Muscle of back (tissue), 13 donors: ENCODE results near the gene STAG2. TPM values are rescaled to one million over a fixed set of nuclear protein-coding genes. Genes with fewer than 3 reads are reported as not detected.
"Not testable (repeated sequence)": the region's sequence is repeated elsewhere in the genome, so short reads cannot be mapped to it uniquely, and the experiment has no call there.

Source experiments
- DNase-seq, 3 donors: peaks; one replicate each; pipeline versions ENCODE4 v3.0.0 to v3.0.0-alpha.2; 2013
- long read RNA-seq, 9 donors: transcript quantifications; one replicate each; lab custom pipeline, GENCODE V29; 2026
- polyA plus RNA-seq, 10 donors: library from polyadenylated mRNA; unstranded; fragments of 120-200 nt; gene quantifications; one replicate each; pipeline ENCODE4 v1.2.1, GENCODE V29; 2013; ENCODE audit not compliant: insufficient read length in 10 of 10

STAG2 gene
- polyA plus RNA-seq, result 10 to 100 TPM; 59.0 to 98.0 (median 74.6) TPM
- long read RNA-seq, donor 1, full-length matches to known transcripts, result 2 of 7 reads
- long read RNA-seq, donor 1, partial matches to known transcripts, result 5 of 7 reads
- long read RNA-seq, donor 1, other reads (novel, unspliced or antisense), result 0 of 7 reads
- long read RNA-seq, donor 2, full-length matches to known transcripts, result 1 of 1 reads
- long read RNA-seq, donor 2, partial matches to known transcripts, result 0 of 1 reads
- long read RNA-seq, donor 2, other reads (novel, unspliced or antisense), result 0 of 1 reads
- long read RNA-seq, donor 3, result 0 reads
- long read RNA-seq, donor 4, full-length matches to known transcripts, result 1 of 1 reads
- long read RNA-seq, donor 4, partial matches to known transcripts, result 0 of 1 reads
- long read RNA-seq, donor 4, other reads (novel, unspliced or antisense), result 0 of 1 reads
- long read RNA-seq, donor 5, result 0 reads
- long read RNA-seq, donor 6, full-length matches to known transcripts, result 1 of 28 reads
- long read RNA-seq, donor 6, partial matches to known transcripts, result 27 of 28 reads
- long read RNA-seq, donor 6, other reads (novel, unspliced or antisense), result 0 of 28 reads
- long read RNA-seq, donor 7, partial matches to known transcripts, result 0 of 1 reads
- long read RNA-seq, donor 7, other reads (novel, unspliced or antisense), result 0 of 1 reads
- long read RNA-seq, donor 8, partial matches to known transcripts, result 7 of 7 reads
- long read RNA-seq, donor 8, other reads (novel, unspliced or antisense), result 0 of 7 reads
- long read RNA-seq, donor 9, result 0 reads

DNA sequence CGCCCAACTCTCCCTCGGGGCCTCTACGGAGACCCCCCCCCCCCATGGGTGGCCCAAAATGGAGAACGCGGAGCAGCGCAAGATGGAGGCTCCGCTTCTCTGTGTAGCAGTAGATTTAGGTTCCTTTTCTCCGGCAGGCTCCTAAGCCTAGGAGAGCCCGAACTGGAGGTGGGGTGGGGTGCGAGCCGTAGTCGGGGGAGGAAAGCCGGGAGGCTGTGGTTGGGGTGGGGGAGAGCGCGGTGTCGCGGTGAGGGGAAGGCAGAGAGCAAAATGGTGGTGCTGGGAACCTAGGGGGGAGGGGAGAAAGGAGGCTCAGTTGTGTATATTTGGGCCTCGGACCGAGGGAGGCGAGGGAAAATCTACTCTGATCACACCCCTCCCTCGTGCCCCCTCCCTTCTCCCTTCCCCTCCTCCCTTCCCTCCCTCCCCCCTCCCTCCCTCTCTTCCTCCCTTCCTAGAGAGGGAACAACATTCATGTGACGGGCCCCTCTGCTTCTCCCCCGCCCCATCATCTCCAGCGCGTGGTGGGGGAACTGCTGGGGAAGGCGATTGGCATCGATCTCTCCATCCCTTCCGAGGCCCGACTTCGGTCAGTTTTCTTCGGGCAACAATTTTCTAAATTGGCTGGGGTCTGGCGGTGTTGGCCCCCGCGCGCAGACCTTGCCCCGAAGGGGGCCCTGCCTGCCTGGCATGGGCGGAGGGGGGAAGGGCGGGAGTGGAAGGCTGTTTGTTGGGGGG is at the start of gene STAG2:
TSS of gene STAG2 (plus strand) at position 439 of the 738 bp plus-strand sequence. CDS start 60,922 bp downstream, outside the sequence.
- peak; percentile 89 to 92 (median 91) for DNase-seq

DNA sequence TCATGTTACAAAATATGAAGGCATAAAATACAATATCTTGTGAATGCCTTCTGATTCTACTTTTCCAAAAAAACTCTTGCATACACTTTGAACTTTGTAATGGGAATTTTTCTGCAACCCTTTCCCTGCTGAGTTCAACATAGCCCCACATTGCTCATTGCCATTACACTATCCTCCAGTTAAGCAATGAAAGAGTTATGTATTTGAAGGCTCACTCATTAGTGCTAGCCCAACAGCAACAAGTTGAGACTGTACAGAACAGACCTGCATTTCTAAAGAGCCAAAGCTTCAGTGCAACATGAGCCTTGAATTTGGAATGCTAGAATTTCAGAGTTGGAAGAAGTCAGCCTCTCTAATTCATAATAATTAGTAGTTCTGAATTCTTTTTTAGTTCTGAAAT is 44.4 kb upstream of the STAG2 start:
- DNase-seq, result no peak

DNA sequence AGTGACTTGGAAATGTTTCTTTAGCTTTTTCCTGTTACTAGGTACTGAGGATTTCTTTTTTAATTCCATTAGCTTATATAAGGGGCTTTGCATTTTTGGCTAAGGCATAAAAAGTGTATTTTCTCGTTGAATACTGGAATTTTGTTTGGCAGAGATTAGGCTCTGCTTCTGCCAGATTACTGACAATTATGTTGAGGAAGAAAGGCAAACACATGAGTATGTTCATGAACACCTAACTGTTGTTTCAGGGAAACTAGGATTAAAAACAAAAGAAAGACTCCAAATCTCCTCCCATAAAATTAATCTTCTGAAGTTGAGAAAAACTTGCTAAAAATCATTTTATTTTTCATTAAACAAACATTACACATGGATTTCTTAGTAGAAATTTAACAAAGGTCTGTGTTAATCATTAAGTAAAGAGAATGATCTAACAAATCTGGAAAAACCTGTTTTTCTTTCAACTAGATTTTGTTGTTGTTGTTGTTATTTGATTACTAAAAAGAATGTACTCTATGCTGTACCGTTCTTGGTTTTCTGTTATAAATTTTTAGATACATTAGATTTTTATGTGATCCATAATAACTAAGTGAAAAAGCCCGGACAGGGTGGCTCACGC is 43.3 kb upstream of the STAG2 start:
- DNase-seq, result no peak

DNA sequence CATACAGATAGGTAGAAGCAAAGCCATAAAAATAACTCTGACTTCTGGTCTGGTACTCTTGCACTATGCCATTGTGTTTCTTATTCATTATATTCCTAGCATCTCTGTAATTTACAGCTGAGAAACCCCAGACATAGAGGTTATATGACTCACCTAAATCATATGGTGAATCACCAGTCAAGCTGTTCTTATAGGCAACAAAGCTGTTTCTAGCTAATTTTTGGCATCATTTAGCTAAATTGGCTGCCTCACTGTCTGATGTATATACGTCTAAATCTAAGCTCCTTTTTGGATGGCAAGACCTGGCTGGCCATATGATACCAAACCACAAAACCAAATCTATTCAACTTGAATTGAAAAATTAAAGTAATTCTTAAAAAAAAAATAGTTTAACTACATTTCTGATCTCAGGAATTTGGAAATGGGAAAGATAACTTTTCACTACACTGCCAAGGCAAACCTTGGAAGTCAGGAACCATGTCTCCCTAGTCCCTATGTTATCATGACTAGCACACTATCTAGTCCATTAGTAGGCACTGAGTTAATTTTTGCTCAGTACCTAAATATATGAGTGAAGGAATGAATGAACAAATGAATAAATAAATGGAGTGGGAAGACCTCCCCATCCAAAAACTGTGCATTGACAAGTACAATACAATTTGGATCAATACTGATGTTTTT is 41.3 kb upstream of the STAG2 start:
- DNase-seq, result peak in 1 of 3 donors; percentile 67

DNA sequence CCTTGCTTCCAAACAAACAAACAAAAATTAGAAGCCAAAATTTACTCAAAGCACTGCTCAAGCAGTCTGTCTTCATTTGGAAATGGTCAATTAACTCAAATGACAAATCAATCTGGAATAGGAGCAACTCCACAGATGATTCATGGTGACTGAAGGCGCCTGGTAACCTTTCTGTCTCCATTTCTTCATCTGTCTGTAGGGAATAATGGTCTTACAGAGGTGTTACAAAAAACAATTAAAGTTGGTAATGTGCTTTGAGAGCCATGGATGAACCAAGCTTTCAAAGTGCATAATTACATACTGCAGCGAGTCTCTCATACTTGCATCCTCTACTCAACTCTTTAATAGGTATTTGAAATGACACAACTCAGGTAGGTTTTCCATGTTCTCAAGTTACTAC is 38.3 kb upstream of the STAG2 start:
- DNase-seq, result no peak

DNA sequence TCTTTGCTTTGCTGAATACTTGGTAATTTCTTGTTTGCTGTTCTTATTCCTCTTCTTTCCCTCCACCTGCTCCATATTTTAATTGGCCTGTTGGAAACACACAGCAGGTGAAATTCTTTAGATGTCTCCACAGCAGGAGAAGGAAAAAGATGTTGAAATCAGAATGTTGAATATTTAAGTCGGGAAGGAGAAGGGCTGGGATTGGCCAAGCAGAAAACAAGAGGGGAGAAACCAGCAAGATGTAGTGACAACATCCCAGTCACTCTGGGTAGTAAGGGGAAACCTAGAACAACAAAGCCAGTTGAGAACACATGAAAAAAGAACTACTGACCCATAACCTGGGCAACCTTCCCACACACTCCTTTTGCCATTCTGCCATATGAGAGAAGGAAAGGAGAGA is 37.3 kb upstream of the STAG2 start:
- no peak for DNase-seq

DNA sequence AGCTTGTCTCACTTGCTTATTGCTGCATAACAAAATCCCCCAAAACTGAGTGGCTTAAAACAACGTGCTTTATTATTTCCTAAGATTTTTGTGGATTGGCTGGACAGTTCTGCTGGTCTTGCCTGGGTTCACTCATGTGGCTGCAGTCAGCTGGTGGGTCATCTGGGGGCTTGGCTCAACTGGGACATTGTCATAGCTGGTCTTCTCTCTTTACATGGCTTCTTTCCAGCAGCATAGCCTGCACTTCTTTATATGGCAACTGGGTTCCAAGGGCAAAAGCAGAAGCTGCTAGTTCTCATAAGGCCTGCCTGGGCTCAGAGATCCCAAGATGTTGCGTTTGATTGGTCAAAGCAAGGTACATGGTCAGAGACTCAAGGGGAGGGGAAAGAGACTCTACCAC is 33.7 kb upstream of the STAG2 start:
- no peak for DNase-seq

DNA sequence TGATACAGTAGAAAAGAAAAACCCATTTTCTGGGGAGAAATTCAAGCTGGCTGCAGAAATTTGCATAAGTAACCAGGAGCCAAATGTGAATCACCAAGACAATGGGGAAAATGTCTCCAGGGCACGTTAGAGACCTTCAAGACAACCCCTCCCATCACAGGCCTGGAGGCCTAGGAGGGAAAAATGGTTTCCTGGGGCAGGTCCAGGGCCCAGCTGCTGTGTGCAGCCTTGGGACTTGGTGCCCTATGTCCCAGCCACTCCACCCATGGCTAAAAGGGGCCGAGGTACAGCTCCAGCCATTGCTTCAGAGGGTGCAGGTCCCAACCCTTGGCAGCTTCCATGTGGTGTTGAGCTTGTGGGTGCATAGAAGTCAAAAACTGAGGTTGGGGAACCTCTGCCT is 29.5 kb upstream of the STAG2 start:
- DNase-seq, result not testable (repeated sequence)

DNA sequence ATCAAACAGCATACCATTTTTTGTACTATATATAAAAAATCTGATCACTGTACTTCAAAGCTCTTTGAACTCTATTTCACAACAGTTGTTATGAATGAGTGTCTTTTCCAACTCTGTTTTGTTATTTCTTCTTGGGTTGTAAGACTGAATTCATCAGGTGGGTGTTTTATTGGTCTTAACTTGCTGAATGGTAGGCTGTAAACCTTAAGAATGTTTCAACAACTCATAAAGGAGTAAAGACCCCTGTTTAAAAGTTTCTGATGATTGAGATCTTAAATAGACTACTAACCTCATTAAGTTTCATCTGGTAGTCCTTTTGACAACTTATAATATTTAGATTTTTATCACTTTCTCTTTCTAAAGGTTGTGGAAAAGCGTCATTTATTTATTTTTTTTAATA is 18.4 kb upstream of the STAG2 start:
- DNase-seq, result no peak

DNA sequence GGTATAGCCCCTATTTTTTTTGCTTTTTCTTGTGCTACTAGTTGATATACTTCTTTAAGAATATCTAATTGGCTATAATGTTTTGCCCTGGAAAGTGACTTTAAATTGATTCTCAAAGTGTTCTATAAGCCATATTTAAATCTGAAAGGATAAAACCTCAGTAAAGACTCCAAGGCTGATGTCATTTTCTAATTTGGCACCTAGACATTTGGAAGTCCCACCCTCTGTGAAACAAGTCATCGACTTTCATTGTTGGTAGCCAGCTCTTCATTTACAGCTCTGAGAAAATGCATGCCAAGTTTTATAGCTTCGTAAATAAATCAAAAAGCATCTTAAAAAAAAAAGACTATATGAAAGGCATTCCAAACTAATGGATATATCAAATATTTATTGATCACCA is 18.0 kb upstream of the STAG2 start:
- no peak for DNase-seq

DNA sequence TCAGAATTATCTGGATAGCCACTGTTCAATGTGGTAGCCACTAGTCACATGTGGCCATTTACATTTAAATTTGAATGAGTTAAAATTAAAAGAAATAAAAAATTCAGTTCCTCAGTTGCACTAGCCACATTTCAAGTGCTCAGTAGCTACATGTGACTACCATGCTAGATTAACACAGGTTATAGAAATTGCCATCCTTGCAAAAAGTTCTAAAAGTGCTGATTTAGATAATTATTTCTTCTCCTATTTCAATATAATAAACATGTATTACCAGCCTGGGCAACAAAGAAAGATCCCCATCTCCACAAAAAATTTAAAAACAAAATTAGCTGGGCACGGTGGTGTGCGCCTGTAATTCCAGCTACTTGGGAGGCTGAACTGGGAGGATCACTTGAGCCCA is 11.7 kb upstream of the STAG2 start:
- no peak for DNase-seq

DNA sequence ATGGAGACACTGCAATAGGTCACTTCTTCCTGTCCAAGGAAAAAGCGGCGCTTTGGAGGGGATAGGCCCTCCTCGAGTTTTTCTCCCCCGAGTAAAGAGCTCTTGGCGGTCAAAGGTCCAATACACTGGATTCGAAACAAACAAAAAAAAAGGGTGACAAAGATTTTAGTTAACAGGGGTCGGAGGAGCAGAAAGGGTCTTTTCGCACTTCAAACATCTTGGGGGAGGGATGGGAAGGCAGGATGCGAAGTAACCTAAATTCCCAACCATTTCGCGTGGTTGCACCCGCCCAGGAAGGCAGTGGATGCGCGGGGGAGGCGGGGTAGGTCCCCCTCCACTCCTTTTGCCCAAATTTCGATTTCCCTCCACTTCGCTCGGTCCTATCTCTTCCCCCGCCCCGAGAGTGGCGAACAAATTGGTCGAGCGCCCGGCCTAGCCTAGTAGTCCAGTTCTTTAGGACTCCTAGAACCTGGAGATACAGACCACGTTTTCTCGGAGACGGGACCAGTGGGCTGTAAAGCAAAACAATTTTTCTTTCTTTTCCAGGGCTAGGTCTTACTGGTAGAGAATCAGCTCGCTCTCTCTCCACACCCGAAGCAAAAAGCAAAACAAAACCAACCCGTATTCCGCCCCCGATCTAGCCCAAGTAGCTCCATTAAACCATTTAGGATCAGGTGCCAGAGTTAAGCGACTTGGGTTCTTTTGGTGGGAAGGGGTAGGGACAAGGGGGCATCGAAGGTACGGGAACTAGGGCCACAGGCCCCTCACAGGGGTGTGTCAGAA is 2.0 kb upstream of the STAG2 start:
- DNase-seq, result peak; percentile 21 to 73 (median 31)

DNA sequence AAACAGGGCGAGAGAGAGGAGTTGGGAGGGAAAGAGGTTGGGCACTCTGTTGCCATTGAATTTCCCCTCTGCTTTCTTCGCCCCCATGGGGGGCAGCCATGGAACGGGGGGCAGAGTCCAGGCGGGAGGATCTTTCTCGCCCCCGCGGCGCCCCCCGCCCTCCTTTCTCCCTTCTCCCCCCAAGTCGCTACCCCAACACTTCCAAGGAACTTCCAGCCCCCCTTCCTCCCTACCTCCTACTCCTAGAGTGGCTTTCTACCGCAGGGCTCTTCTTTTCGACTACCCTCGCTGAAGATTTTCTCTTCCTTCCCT is 594 bp upstream of the STAG2 start:
- no peak for DNase-seq

DNA sequence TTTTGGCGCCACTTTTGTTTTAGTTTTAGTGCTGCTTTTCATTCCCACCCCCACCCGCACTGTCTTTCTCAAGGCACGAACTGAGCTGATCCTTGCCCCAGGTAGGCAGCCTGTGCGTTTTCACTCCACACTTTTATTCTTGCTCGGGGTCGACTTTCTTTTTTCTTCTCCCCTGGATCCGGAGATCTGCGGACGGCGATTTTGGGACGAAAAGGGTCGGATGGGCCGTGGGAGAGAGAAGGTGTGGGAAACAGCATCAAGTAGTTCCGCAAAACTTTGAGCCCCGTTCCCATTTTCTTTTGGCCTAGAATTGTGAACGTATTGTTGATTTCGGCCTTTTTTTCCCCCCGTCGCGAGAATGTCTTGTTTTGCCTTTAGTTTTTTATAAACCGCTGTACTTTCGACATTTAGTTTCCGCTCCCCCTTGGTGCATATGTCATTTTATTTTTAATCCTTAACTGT is 531 bp downstream of the STAG2 start:
- no peak for DNase-seq

DNA sequence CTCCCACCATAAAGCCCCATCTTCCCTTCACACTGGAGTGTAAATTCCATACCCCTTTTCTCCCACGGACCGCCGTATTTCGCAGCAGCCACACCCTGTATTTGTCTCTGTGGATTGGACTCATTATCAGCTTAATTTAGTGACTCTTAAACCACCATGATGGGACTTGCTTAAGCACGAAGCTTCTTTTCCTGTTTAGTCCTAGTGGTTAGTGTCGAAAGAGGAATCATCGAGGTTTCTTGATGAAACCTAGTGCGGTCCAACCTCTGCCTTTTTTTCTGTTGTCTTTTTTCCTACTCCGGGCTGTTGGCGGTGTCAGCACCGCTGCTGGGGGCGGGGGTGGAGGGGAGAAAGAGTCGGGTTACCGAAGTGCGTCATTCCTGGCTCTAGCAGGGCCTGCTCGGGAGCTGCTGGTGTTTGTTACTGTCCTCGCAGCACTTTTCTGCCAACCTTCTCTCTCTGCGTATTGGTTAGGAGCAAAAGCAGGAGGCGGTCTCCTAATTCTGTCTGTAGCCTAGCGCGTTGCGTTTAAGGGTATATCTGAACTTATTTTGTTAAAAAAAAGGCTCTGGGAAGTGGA is 1.4 kb downstream of the STAG2 start:
- peak; percentile 94 to 97 (median 95) for DNase-seq

DNA sequence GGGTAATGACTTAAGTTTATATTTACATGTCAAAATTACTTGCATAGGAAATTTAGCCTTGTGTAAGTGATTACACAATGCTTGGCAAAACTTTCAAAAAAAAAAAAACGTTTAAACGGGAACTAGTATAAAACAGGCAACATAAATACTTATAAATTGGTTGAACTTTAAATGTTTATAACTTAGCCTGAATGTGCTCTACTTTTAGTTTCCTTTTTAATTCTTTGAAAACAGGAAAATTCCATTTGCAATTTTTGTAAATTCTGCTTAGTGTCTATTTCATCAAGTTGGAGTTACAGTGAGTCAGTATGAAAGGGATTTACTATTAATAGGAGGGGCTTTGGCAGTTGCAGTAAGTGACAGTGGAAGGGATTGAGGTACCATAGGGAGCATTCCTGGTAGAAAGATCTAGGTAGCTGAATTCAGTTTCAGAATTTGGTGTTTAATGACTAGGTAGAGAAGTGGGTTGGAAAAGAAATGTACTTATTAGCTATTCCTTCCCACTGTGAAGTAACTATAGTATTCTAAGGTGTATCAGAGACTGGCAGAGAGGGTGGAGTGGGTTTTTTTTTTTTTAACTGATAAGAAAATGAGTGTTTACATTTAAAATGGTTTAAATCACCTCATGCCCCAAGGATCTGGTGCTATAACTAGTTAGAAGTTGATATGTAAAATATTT is 2.8 kb downstream of the STAG2 start:
- peak; percentile 5 to 40 (median 9) for DNase-seq

DNA sequence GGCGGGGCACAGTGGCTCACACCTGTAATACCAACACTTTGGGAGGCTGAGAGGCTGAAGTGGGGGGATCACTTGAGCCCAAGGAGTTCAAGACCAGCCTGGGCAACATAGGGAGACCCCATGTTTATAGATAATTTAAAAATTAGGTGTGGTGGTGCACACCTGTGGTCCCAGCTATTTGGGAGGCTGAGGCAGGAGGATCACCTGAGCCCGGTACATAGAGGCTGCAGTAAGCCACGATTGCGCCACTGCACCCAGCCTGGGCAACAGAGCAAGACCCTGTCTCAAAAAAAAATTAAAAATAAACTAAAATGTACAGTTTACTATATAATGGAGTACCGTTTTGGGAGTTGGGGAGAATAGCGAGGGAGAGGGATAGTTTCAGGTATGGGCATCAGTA is 4.2 kb downstream of the STAG2 start:
- DNase-seq, result no peak

DNA sequence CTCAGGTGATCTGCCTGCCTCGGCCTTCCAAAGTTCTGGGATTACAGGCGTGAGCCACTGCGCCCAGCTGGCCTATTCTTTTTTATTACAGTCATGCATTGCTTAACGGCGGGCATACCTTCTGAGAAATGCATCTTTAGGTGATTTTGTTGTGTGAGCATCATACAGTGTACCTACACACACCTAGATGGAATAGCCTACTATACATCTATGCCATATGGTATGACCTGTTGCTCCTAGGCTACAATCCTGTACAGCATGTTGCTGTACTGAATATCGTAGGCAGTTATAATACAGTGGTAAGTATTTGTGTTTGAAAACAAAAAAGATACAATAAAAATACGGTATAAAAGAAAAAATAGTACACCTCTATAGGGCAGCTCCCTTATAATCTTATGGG is 6.0 kb downstream of the STAG2 start:
- no peak for DNase-seq

DNA sequence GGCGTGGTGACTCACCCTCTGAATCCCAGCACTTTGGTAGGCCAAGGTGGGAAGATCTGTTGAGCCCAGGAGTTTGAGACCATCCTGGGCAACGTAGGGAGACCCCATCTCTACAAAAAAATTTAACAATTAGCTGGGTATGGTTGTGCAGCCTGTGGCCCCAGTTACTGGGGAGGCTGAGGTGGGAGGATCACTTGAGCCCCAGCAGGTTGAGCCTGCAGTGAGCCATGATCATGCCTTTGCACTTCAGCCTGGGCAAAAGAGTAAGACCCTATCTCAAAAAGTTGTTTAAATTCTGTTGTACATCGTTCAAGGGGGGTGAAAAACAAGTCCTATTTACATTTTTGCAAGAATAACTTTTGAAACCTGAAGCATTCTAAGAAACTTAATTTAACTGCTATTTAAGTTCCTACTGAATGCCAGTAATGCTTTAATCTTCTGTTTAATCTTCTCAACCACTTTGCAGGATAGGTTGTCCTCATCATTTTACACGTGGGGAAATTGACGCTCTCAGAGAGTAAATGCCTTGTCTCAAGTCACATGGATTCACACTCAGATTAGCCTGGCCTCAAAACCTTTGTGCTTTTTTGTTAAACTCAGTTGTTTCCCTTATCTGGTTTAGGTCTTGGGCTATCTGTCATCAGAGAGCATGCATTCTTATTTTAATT is 7.0 kb downstream of the STAG2 start:
- no peak for DNase-seq
